ENCODE data around the gene CAPS2.

Gene CAPS2

DNA sequence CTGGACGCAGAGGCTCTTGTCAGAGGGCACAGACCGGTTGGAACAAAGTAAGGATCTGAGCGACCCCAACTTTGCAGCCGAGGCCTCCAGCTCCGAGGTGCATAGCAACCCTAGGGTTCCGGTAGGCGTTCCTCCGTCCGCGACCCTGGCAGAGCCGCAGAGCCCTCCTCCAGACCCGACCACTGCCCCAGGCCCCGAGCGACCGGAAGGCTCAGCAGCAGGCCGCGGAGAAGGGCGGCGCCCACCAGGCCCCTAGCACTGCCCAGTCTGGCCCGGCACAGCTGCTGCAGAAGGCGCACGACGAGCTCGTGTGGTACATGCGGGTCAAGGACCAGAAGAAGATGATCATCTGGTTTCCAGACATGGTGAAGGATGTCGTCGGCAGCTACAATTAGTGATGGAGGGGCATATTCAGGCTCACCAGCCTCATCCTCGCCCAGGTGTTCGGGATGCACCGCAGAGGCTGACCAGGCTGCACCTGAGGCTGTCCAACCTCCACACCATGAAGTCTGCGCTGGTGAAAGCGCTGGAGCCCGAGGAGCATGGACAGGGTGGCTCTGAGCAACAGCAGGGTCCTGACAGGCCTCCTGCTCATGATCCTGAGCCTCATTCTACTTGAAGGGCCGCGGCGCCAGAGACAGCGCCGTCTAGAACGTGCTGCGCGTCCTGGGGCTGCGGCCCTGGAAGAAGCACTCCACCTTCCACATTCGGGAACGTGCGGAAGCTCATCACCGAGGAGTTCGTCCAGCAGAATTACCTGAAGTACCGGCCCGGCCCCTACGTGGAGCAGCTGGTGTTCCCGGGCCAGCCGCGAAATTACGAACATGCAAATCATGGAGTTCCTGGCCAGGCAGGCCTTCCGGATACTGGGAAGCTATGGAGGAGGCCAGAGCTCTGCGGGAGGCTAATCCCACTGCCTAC, 24.5 kb downstream of the CAPS2 start:
- no peaks in the 10 kb centered on the region for H3K27me3 ChIP-seq (ENCODE audit: low read length)
- no peak overlapping the region for H3K27ac ChIP-seq (ENCODE audit: low read depth, low read length)
- H2AFZ ChIP-seq (ENCODE audit: low read depth, low read length, severe bottlenecking): no peak overlapping the region
- H3K9ac ChIP-seq (ENCODE audit: low read length): no peak overlapping the region
- H3K4me3 ChIP-seq (ENCODE audit: insufficient read depth, low read length, poor library complexity, severe bottlenecking): no peak overlapping the region
- H3K9me3 ChIP-seq (ENCODE audit: insufficient read depth, low read length): no peaks in the 10 kb centered on the region
- no peak overlapping the region for H3K4me2 ChIP-seq (ENCODE audit: low read depth, low read length, poor library complexity, severe bottlenecking)
- H3K9me2 ChIP-seq (replicated peaks; ENCODE audit: insufficient read depth, low read length): no peaks in the 10 kb centered on the region
- H3K79me2 ChIP-seq (ENCODE audit: insufficient read depth, low read length): no peaks in the 10 kb centered on the region
- no peak for TF ChIP-seq EZH2phosphoT487 (conservative IDR thresholded peaks at IDR 0.05; ENCODE audit: low read length)
- TF ChIP-seq, protein P1, sequence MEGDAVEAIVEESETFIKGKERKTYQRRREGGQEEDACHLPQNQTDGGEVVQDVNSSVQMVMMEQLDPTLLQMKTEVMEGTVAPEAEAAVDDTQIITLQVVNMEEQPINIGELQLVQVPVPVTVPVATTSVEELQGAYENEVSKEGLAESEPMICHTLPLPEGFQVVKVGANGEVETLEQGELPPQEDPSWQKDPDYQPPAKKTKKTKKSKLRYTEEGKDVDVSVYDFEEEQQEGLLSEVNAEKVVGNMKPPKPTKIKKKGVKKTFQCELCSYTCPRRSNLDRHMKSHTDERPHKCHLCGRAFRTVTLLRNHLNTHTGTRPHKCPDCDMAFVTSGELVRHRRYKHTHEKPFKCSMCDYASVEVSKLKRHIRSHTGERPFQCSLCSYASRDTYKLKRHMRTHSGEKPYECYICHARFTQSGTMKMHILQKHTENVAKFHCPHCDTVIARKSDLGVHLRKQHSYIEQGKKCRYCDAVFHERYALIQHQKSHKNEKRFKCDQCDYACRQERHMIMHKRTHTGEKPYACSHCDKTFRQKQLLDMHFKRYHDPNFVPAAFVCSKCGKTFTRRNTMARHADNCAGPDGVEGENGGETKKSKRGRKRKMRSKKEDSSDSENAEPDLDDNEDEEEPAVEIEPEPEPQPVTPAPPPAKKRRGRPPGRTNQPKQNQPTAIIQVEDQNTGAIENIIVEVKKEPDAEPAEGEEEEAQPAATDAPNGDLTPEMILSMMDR (IDR thresholded peaks at IDR 0.05; ENCODE audit: insufficient read depth, low read length, poor library complexity, severe bottlenecking): no peak
- no peaks in the 10 kb centered on the region for H3K36me3 ChIP-seq (ENCODE audit: low read length)
- H3F3A ChIP-seq (ENCODE audit: insufficient read depth): no peaks in the 10 kb centered on the region
- no peaks in the 10 kb centered on the region for H4K20me1 ChIP-seq (ENCODE audit: low read depth, low read length)

GRCh38 chr12:75302781-75303180, 27.3 kb downstream of the CAPS2 start:
- Histone ChIP-seq H3K9ac (ENCODE audit: low read length) (no peak overlapping the region), H3K36me3 (ENCODE audit: low read length) (no peaks in the 10 kb centered on the region), H3K27me3 (ENCODE audit: low read length) (no peaks in the 10 kb centered on the region), H3K4me3 (ENCODE audit: insufficient read depth, low read length, poor library complexity, severe bottlenecking) (no peak overlapping the region), H3K9me3 (ENCODE audit: insufficient read depth, low read length) (no peaks in the 10 kb centered on the region), H3K27ac (ENCODE audit: low read depth, low read length) (no peak overlapping the region), H3K79me2 (ENCODE audit: insufficient read depth, low read length) (no peaks in the 10 kb centered on the region), H2AFZ (ENCODE audit: low read depth, low read length, severe bottlenecking) (no peak overlapping the region), H3K4me2 (ENCODE audit: low read depth, low read length, poor library complexity, severe bottlenecking) (no peak overlapping the region), H4K20me1 (ENCODE audit: low read depth, low read length) (no peaks in the 10 kb centered on the region), H3K9me2 (replicated peaks; ENCODE audit: insufficient read depth, low read length) (no peaks in the 10 kb centered on the region), H3F3A (ENCODE audit: insufficient read depth) (no peaks in the 10 kb centered on the region)
- TF ChIP-seq, protein P1 (IDR thresholded peaks at IDR 0.05; ENCODE audit: insufficient read depth, low read length, poor library complexity, severe bottlenecking): no peak
- no peak for TF ChIP-seq EZH2phosphoT487 (conservative IDR thresholded peaks at IDR 0.05; ENCODE audit: low read length)

GRCh38 chr12:75302225-75302624, 27.9 kb downstream of the CAPS2 start:
- Histone ChIP-seq H3K9ac (ENCODE audit: low read length) (no peak overlapping the region), H3K9me3 (ENCODE audit: insufficient read depth, low read length) (no peaks in the 10 kb centered on the region), H3K27ac (ENCODE audit: low read depth, low read length) (no peak overlapping the region), H2AFZ (ENCODE audit: low read depth, low read length, severe bottlenecking) (no peak overlapping the region), H3K79me2 (ENCODE audit: insufficient read depth, low read length) (no peaks in the 10 kb centered on the region), H3K4me2 (ENCODE audit: low read depth, low read length, poor library complexity, severe bottlenecking) (no peak overlapping the region), H4K20me1 (ENCODE audit: low read depth, low read length) (no peaks in the 10 kb centered on the region), H3F3A (ENCODE audit: insufficient read depth) (no peaks in the 10 kb centered on the region), H3K9me2 (replicated peaks; ENCODE audit: insufficient read depth, low read length) (no peaks in the 10 kb centered on the region), H3K4me3 (ENCODE audit: insufficient read depth, low read length, poor library complexity, severe bottlenecking) (no peak overlapping the region), H3K36me3 (ENCODE audit: low read length) (no peaks in the 10 kb centered on the region), H3K27me3 (ENCODE audit: low read length) (no peaks in the 10 kb centered on the region)
- TF ChIP-seq EZH2phosphoT487 (conservative IDR thresholded peaks at IDR 0.05; ENCODE audit: low read length): no peak
- TF ChIP-seq, protein P1 (IDR thresholded peaks at IDR 0.05; ENCODE audit: insufficient read depth, low read length, poor library complexity, severe bottlenecking): no peak
